HEK293 (cell line): Measurements from ENCODE around the gene COMMD8.

ENCODE experiments used
- CTCF ChIA-PET: fragments of 350-600 bp; formaldehyde crosslinking; extraction: SDS; loops from one replicate; lab custom pipeline; 2021; ENCODE audit warnings: antibody characterized with exemption; lab: Yijun Ruan, JAX
- POLR2A ChIA-PET: fragments of 300-600 bp; formaldehyde crosslinking; extraction: SDS; loops from one replicate; lab custom pipeline; 2020; ENCODE audit warnings: antibody characterized with exemption, inconsistent platforms; lab: Yijun Ruan, JAX
- H3K27ac ChIP-seq: fragments of 200-500 bp; sonication (Bioruptor generic); 2 replicates; pipeline ENCODE4 v1.5.1; 2014; ENCODE audit warnings: low read depth, low read length, control low read depth, inconsistent platforms; ENCODE audit errors: extremely low read depth
- H3K36me3 ChIP-seq, 2 experiments: fragments of 200-500 bp in 1 of 2; sonication (Bioruptor generic) in 1 of 2; 1 replicate in 1 of 2; 2 replicates in 1 of 2; pipeline ENCODE4 v1.5.1; 2014 to 2017; ENCODE audit warnings: inconsistent platforms in 2 of 2, low read length in 2 of 2; ENCODE audit not compliant: control insufficient read depth in 2 of 2, insufficient read depth in 1 of 2
- H3K4me1 ChIP-seq: fragments of 200-500 bp; sonication (Bioruptor generic); 2 replicates; pipeline ENCODE4 v1.5.1; 2014; ENCODE audit warnings: mild to moderate bottlenecking, low read length, inconsistent platforms; ENCODE audit not compliant: control insufficient read depth, insufficient read depth
- H3K4me3 ChIP-seq: 2 replicates; pipeline ENCODE4 v1.5.1; 2011; ENCODE audit warnings: low read depth, mild to moderate bottlenecking, control low read depth, low read length, moderate library complexity
- H3K9me3 ChIP-seq: fragments of 200-500 bp; sonication (Bioruptor generic); 2 replicates; pipeline ENCODE4 v1.5.1; 2014; ENCODE audit warnings: low read depth, low read length, inconsistent platforms; ENCODE audit not compliant: control insufficient read depth, insufficient read depth
- KLF10 ChIP-seq: fragments of 450-650 bp; IDR thresholded peaks from 2 replicates; pipeline ENCODE4 v1.5.1; 2018; ENCODE audit warnings: missing biosample characterization, mild to moderate bottlenecking, missing genetic modification characterization
- PRDM1 ChIP-seq: fragments of 450-650 bp; formaldehyde crosslinking; IDR thresholded peaks from 2 replicates; pipeline ENCODE4; 2016; ENCODE audit warnings: missing biosample characterization, missing genetic modification characterization
- SP3 ChIP-seq: fragments of 450-650 bp; formaldehyde crosslinking; IDR thresholded peaks from 2 replicates; pipeline ENCODE4 v1.5.1; 2016; ENCODE audit warnings: missing biosample characterization, missing genetic modification characterization
- ZBTB44 ChIP-seq: fragments of 450-650 bp; IDR thresholded peaks from 2 replicates; pipeline ENCODE4 v1.5.1; 2018; ENCODE audit warnings: missing biosample characterization, mild to moderate bottlenecking, missing genetic modification characterization
- ZBTB49 ChIP-seq: fragments of 450-650 bp; formaldehyde crosslinking; IDR thresholded peaks from 2 replicates; pipeline ENCODE4 v1.5.1; 2016; ENCODE audit warnings: missing biosample characterization, missing genetic modification characterization, low read depth
- ZNF16 ChIP-seq: fragments of 450-650 bp; formaldehyde crosslinking; IDR thresholded peaks from 2 replicates; pipeline ENCODE4 v1.5.1; 2016; ENCODE audit warnings: low read depth, missing biosample characterization, missing genetic modification characterization
- ZNF248 ChIP-seq: fragments of 450-650 bp; formaldehyde crosslinking; IDR thresholded peaks from 2 replicates; pipeline ENCODE4 v1.5.1; 2017; ENCODE audit warnings: missing biosample characterization, missing genetic modification characterization
- ZNF274 ChIP-seq, 2 experiments: fragments of 200-500 bp in 1 of 2; fragments of 450-650 bp in 1 of 2; sonication (Bioruptor generic) in 1 of 2; formaldehyde crosslinking in 1 of 2; IDR thresholded peaks; 2 replicates each; pipeline versions ENCODE4 v1.5.1 to v1.6.1; 2014 to 2016; ENCODE audit warnings: borderline replicate concordance in 1 of 2, inconsistent platforms in 1 of 2, low read length in 1 of 2, missing biosample characterization in 1 of 2, missing genetic modification characterization in 1 of 2
- ZNF354C ChIP-seq: fragments of 450-650 bp; formaldehyde crosslinking; IDR thresholded peaks from 2 replicates; pipeline ENCODE4 v1.5.1; 2016; ENCODE audit warnings: missing biosample characterization, missing genetic modification characterization, low read depth, borderline replicate concordance
- ZNF555 ChIP-seq: fragments of 450-650 bp; formaldehyde crosslinking; conservative IDR thresholded peaks from 2 replicates; pipeline ENCODE4 v1.5.1; 2017; ENCODE audit warnings: missing biosample characterization, mild to moderate bottlenecking, missing genetic modification characterization, inconsistent platforms
- ZNF585B ChIP-seq: fragments of 450-650 bp; formaldehyde crosslinking; IDR thresholded peaks from 2 replicates; pipeline ENCODE4 v1.5.1; 2016; ENCODE audit warnings: missing biosample characterization, missing genetic modification characterization
- ZNF621 ChIP-seq: fragments of 450-650 bp; formaldehyde crosslinking; IDR thresholded peaks from 2 replicates; pipeline ENCODE4 v1.5.1; 2017; ENCODE audit warnings: missing biosample characterization, missing genetic modification characterization
- ZNF626 ChIP-seq: fragments of 450-650 bp; sonication (Bioruptor Pico); formaldehyde crosslinking; IDR thresholded peaks from 2 replicates; pipeline ENCODE4 v1.5.1; 2018; ENCODE audit warnings: missing biosample characterization, missing genetic modification characterization, inconsistent platforms
- ZNF670 ChIP-seq: fragments of 450-650 bp; formaldehyde crosslinking; IDR thresholded peaks from 2 replicates; pipeline ENCODE4 v1.5.1; 2016; ENCODE audit warnings: missing biosample characterization, missing genetic modification characterization, low read depth
- TF ChIP-seq, protein P1 (sequence below): fragments of 450-650 bp; formaldehyde crosslinking; IDR thresholded peaks from 2 replicates; pipeline ENCODE4 v1.5.1; 2016; ENCODE audit warnings: missing biosample characterization, missing genetic modification characterization
- TF ChIP-seq, protein P2 (sequence below): fragments of 450-650 bp; formaldehyde crosslinking; IDR thresholded peaks from 2 replicates; pipeline ENCODE4 v1.5.1; 2017; ENCODE audit warnings: missing biosample characterization, missing genetic modification characterization

COMMD8 gene

GRCh38 chr4:47510506-47511143 is 47.1 kb upstream of the COMMD8 start:
- TF ChIP-seq ZNF670 (tag by site-specific recombination) (no peak), PRDM1 (tag by site-specific recombination) (no peak), ZBTB49 (tag by site-specific recombination) (no peak), ZNF555 (tag by site-specific recombination) (no peak), KLF10 (no peak), SP3 (no peak), ZNF626 (no peak), ZNF16 (tag by site-specific recombination) (no peak)
- TF ChIP-seq, protein P1, sequence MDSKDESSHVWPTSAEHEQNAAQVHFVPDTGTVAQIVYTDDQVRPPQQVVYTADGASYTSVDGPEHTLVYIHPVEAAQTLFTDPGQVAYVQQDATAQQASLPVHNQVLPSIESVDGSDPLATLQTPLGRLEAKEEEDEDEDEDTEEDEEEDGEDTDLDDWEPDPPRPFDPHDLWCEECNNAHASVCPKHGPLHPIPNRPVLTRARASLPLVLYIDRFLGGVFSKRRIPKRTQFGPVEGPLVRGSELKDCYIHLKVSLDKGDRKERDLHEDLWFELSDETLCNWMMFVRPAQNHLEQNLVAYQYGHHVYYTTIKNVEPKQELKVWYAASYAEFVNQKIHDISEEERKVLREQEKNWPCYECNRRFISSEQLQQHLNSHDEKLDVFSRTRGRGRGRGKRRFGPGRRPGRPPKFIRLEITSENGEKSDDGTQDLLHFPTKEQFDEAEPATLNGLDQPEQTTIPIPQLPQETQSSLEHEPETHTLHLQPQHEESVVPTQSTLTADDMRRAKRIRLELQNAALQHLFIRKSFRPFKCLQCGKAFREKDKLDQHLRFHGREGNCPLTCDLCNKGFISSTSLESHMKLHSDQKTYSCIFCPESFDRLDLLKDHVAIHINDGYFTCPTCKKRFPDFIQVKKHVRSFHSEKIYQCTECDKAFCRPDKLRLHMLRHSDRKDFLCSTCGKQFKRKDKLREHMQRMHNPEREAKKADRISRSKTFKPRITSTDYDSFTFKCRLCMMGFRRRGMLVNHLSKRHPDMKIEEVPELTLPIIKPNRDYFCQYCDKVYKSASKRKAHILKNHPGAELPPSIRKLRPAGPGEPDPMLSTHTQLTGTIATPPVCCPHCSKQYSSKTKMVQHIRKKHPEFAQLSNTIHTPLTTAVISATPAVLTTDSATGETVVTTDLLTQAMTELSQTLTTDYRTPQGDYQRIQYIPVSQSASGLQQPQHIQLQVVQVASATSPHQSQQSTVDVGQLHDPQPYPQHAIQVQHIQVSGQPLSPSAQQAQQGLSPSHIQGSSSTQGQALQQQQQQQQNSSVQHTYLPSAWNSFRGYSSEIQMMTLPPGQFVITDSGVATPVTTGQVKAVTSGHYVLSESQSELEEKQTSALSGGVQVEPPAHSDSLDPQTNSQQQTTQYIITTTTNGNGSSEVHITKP (tag by site-specific recombination) = no peak
- Histone ChIP-seq H3K4me1 (no peaks in the 10 kb centered on the region), H3K36me3 (no peaks in the 10 kb centered on the region), H3K27ac (no peak overlapping the region), H3K9me3 (no peaks in the 10 kb centered on the region), H3K4me3 (no peak overlapping the region)
- POLR2A ChIA-PET = no interaction called here
- CTCF ChIA-PET = interaction anchor here (0.6 to 1.4 kb wide), 2 partner anchors 54 to 64 kb away, joined by 3 to 4 read pairs; no protein-coding TSS in a partner anchor

- H3K4me1 ChIP-seq = no peaks in the 10 kb centered on the region
- H3K9me3 ChIP-seq = no peaks in the 10 kb centered on the region
- ChIA-PET CTCF (no interaction called here), POLR2A (no interaction called here)
- no peak overlapping the region for H3K27ac ChIP-seq
- H3K36me3 ChIP-seq = no peaks in the 10 kb centered on the region
- H3K4me3 ChIP-seq = no peak overlapping the region
- TF ChIP-seq ZNF274 (IDR thresholded peaks at IDR 0.05; ENCODE audit: low read length) (no peak), ZNF274 (tag by site-specific recombination; IDR thresholded peaks at IDR 0.05; ENCODE audit: borderline replicate concordance) (no peak), ZBTB44 (tag by site-specific recombination) (no peak), ZNF248 (tag by site-specific recombination) (no peak), ZNF585B (tag by site-specific recombination) (no peak), ZNF354C (tag by site-specific recombination) (no peak), ZNF621 (no peak)
- TF ChIP-seq, protein P2, sequence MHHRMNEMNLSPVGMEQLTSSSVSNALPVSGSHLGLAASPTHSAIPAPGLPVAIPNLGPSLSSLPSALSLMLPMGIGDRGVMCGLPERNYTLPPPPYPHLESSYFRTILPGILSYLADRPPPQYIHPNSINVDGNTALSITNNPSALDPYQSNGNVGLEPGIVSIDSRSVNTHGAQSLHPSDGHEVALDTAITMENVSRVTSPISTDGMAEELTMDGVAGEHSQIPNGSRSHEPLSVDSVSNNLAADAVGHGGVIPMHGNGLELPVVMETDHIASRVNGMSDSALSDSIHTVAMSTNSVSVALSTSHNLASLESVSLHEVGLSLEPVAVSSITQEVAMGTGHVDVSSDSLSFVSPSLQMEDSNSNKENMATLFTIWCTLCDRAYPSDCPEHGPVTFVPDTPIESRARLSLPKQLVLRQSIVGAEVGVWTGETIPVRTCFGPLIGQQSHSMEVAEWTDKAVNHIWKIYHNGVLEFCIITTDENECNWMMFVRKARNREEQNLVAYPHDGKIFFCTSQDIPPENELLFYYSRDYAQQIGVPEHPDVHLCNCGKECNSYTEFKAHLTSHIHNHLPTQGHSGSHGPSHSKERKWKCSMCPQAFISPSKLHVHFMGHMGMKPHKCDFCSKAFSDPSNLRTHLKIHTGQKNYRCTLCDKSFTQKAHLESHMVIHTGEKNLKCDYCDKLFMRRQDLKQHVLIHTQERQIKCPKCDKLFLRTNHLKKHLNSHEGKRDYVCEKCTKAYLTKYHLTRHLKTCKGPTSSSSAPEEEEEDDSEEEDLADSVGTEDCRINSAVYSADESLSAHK (tag by site-specific recombination) = no peak
Measured at GRCh38 chr4:47505666-47506065, 42.2 kb upstream of the COMMD8 start.
